ENCODE data around the gene RIT2.

RIT2 gene

DNA sequence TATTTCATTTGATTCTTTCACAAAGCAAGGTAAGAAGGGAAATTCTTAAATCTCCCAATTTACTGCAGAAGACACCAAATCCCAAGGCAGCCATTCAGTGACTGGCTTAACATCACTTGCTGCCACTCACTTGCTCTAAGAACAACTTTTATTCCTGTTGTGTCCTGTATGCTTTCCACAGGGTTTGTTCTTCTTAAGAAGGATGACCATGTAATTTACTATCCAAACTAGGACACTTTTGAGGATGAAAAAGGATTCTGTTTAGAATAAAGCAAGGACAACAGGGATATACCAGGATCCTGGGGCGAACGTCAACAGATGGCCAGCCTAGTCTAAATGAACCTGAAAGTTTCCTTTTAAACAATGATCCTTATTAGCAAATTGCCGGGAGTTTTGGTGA, 34.8 kb downstream of the RIT2 start:
- no peak for DNase-seq

GRCh38 chr18:43079422-43079821, 36.1 kb downstream of the RIT2 start:
- DNase-seq = no peak

DNA sequence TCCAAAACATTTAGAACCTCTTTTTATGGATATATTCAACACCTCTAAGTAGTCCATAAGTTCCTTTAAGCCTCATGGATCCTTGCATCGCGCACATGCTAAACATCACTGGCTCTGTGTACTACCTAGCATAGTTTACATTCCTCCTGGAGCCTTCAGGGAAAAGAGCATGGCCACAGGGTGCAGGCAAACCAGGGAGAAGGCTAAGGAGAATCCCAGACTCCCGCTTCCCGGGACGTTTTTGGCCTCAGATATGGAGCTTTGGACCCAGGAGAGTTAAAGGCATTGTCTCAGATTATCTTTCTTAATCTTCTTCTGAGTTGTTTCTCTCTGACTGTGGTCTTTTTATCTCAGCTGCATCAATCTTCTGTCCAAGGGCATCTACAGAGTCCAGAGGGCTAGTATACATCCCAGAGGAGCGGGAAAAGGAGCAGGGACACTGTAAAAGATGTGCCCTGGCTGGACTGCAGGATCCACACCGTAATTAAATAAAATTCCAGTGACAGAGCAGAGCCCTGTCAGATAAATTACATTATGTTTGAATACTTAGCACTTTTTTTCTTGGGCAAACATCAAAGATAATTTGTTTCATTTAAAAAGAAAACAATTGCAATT, 36.9 kb downstream of the RIT2 start:
- DNase-seq = no peak

- DNase-seq = no peak
Measured at GRCh38 chr18:43077510-43078308, 37.8 kb downstream of the RIT2 start.

- no peak for DNase-seq
Measured at GRCh38 chr18:43073771-43074170, 41.7 kb downstream of the RIT2 start.

- DNase-seq = no peak
Measured at GRCh38 chr18:43068781-43069180, 46.7 kb downstream of the RIT2 start.

GRCh38 chr18:43067570-43067969, 47.9 kb downstream of the RIT2 start:
- DNase-seq = no peak

DNA sequence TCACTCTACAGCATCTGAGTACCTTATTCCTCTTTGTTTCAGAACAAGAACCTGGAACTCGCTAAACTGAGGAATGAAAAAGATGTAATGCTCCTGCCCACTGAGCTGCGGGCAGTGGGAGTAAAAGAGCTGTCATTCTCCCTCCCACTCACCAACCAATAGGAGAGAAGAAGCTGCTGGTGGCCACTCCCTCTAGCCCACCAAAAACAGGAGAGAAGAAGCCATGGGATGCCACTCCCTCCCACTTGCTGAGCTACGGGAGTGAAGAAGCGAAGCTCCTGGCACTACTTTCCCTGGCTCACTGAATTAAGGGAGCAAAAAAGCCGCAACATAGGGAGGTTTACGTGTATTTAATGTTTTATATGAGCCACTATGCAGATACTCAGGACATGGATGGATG, 53.7 kb downstream of the RIT2 start:
- no peak for DNase-seq

DNA sequence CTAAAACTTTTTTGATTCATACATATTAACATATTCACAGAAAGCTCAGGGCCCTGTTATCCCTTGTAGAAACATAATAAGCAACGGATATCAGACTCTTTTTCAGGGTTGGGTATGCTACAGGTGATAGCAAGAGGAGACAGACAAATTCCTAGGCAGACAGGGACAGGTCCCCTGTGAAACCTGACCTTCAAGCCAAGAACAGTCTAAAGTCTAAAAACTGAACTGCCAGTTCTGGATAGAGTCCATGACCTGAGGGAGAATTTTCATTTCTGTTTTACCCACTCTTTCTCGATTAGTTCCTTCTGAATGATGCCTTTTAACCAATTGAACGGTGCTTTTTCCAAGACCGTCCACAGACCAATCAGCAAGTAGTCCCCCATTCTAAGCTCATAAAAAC, 54.2 kb downstream of the RIT2 start:
- DNase-seq = no peak

DNA sequence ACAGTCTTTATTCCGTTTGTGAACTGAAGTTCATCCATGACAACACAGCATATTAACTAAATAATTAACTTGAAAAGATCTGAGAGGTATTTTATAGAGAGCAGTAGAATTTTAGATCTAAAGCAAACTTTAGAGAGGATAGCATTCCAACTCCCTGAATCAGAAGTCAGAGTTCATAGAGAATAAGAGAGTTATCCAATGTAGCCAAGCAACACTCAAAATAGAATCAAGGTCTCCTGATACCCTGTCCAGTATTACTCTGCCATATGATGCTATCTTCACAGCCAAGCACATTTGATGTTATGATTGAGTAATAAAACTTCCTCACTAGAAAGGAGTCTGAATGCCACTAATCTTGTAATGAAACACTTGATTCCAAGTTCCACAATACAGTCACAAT, 55.5 kb downstream of the RIT2 start:
- DNase-seq = no peak

GRCh38 chr18:43054815-43055519, 60.5 kb downstream of the RIT2 start:
- no peak for DNase-seq

GRCh38 chr18:43049021-43049420, 66.5 kb downstream of the RIT2 start:
- DNase-seq = no peak

- DNase-seq = no peak
Measured at GRCh38 chr18:43046322-43046721, 69.2 kb downstream of the RIT2 start.

- no peak for DNase-seq
Measured at GRCh38 chr18:43043626-43044025, 71.9 kb downstream of the RIT2 start.

DNA sequence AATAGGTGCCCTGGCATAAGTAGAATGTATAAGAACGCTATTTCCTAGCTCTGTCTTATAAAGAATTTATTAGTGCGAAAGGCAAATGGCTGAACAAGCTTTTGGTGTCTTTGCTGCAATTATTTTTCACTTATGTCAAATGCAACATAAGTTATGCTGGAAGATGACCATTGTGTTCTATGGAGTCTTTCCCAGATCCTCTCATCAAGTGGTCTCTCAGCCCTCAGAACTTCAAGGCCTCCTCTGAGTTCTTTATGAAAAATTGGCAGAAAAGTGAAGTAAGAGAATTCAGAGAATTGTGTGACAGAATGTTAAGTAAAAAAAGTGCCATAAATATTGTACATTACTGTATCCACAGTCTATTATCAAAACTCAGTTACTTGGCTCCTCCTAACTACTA, 75.2 kb downstream of the RIT2 start:
- DNase-seq = no peak

DNA sequence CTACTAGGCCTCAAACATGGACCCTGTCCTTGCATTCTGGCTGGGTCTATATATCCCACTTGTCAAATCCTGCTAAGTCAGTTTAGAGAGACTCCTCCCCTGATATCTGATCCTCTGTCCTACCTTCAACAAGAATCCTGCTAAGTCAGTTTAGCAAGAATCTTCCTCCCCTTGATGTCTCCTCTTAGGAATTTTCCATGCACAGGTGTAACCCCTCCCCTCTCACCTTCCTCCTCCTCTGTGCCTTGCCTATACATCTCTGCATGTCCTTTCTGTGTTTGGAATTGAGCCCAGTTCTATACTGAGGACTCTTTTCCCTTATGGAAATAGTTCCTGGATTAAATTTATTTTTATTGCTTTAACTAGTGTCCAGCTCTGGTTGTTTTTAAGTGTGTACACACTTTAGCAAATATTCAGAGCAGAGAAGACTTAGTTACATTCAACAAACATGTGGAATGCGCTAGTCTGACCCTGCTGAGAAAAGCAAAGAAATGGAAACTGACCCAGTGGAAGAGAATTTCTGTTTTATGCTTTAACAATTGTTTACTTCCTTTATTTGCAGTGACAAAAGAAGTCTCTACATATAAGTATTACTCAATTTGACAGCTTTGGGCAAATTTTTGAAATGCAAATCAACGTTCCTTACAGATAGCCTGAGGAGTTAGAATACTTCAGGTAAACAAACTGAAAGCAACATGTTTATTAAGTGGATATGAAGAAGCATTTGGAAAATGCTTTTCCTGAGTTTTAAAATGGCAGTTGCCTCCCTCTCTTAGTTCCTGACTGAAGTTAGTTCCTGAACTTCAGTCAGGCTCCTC, 80.6 kb downstream of the RIT2 start:
- no peak for DNase-seq

- DNase-seq = no peak
Measured at GRCh38 chr18:43031169-43031568, 84.3 kb downstream of the RIT2 start.

DNA sequence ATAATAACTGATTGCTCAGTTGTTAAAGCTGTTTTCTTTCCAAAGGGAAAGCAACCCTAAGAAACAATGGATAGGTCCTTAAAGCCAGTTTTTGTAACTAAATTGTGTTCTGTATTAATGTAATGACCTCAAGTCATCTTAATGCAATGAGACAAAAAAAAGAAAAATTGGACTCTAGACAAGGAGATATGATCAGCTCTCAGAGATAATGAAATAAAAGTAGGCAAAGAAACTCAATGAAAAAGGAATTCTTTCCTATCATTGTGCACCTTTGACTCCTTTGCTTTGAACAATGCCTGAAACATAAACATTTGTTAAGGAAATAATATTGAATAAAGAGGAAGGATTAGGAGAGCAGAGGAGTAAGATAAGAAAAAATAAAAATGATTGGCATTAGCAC, 86.1 kb downstream of the RIT2 start:
- no peak for DNase-seq

- no peak for DNase-seq
Measured at GRCh38 chr18:43022874-43023273, 92.6 kb downstream of the RIT2 start.

DNA sequence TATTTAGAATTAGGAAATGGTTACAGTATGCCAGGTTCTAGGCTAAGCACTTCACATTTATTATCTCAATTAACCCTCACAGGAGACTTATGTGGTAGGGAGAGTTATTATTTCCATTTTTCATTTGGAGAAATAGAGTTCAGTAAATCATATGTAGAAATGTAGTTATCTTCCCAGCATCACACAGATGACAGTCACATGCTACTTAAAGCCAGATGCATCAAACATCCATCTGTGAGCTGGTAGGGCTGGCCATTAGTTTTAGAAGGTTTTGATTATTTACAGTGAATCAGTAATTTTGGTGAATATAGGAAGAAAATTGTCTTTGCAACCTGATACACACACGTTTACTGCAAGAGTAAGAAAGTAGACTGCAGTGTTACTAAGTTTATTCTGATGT, 97.9 kb downstream of the RIT2 start:
- DNase-seq = no peak

GRCh38 chr18:43013486-43013885, 102.0 kb downstream of the RIT2 start:
- DNase-seq = no peak

- DNase-seq = no peak
Measured at GRCh38 chr18:43012951-43013350, 102.5 kb downstream of the RIT2 start.

DNA sequence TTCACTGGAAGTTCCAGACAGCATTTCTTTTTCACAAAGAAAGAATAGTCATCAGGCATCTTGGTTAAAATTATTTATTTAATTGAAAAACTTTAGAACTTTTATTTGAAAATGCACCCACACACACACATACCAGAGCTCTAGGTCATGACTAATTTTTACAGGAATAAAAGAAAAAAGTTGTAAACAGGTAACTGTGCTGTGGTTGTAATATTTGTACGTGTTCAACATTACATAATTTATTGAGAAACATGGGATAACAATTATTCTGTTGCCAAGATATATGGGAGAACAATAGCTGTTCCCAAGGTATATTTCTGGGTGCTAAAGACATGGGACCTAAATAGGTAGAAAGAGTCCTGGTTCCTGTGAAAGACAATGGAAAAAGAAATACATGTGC, 104.9 kb downstream of the RIT2 start:
- DNase-seq = no peak
